ENCODE data around the gene FPR1.
A peak's percentile ranks its signal among the peaks of the same experiment; 100 is the strongest.

Gene FPR1

DNA sequence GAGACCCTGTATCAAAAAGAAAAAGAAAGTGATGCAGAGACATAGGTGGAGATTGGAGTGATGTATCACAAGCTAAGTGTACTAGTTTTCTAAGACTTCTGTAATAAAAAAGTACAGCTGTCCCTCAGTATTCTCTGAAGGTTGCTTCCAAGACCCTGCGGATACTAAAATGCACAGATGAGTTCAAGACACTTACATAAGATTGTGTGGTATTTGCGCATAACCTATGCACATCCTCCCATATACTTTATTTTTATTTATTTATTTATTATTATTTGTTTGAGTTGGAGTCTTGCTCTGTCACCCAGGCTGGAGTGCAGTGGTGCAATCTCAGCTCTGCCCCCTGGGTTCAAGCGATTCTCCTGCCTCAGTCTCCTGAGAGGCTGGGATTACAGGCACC lies 14.3 kb downstream of the FPR1 start:
- no peak for DNase-seq (ENCODE audit: low spot score)

- no peak for DNase-seq (ENCODE audit: low spot score)
Observed at GRCh38 chr19:51735759-51736449, 15.8 kb downstream of the FPR1 start.

- DNase-seq (ENCODE audit: low spot score): no peak
Observed at GRCh38 chr19:51733742-51734522, 17.7 kb downstream of the FPR1 start.

- no peak for DNase-seq (ENCODE audit: low spot score)
Observed at GRCh38 chr19:51729781-51730180, 21.9 kb downstream of the FPR1 start.

- DNase-seq (ENCODE audit: low spot score): peak; percentile 38
Observed at GRCh38 chr19:51727349-51727880, 24.3 kb downstream of the FPR1 start.

DNA sequence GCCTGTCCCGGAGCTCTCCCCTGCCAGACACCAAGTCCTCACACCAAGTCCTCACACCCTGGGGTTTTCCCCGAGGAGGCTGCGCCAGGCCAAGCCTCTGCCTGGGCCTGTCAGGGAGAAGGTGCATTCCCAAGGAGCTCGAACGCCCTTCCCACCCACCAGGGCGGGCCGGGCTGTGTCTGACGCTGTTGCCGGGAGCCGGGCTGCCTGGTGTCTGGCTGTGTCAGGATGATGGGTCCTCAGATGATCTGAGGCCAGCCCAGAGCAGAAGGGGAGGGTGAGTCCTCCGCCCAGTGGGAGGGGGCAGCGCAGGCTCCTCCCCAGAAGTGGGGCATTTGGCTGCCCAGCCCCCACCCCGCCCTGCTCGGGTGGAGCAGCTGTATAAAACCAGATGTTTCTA lies 25.6 kb downstream of the FPR1 start:
- peak; percentile 65 for DNase-seq (ENCODE audit: low spot score)

- DNase-seq (ENCODE audit: low spot score): no peak
Observed at GRCh38 chr19:51724543-51724942, 27.1 kb downstream of the FPR1 start.

DNA sequence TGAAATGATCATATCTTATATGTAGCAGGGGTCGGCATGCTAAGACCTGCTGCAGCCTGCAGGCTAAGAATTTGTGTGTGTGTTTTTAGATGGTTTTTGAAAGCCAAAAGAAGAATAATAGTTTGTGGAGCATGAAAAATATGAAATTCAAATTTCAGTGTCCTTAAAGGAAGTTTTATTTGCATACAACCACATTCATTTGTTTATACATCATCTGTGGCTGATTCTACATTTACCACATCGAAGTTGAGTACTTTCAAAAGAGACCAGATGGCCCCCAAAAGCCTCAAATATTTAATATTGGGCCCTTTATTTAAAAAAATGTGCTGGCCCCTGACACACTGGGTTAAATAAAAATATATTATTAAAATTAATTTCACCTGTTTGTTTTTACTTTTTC lies 29.2 kb downstream of the FPR1 start:
- DNase-seq (ENCODE audit: low spot score): no peak

DNA sequence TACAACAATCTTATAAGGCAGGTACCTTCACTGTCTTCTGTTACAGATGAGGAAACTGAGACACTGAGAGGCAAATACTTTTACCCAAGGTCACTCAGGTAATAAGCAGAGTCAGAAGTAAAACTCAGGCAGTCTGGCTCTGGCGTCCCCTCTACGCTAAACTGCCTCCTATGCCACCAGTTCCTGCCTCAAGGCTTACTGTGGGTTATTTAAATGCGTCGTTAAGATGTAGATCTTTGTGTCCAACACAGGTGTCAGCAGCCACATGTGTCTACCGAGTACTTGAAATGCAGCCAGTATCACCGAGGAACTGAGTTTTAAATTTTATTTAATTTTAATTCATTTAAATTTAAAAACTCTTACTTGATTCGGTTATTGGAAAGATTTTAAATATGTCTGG lies 29.8 kb downstream of the FPR1 start:
- no peak for DNase-seq (ENCODE audit: low spot score)

GRCh38 chr19:51719251-51719988 lies 32.3 kb downstream of the FPR1 start:
- no peak for DNase-seq (ENCODE audit: low spot score)

- no peak for DNase-seq (ENCODE audit: low spot score)
Observed at GRCh38 chr19:51716925-51717324, 34.8 kb downstream of the FPR1 start.

- DNase-seq (ENCODE audit: low spot score): no peak
Observed at GRCh38 chr19:51715850-51716249, 35.8 kb downstream of the FPR1 start.

DNA sequence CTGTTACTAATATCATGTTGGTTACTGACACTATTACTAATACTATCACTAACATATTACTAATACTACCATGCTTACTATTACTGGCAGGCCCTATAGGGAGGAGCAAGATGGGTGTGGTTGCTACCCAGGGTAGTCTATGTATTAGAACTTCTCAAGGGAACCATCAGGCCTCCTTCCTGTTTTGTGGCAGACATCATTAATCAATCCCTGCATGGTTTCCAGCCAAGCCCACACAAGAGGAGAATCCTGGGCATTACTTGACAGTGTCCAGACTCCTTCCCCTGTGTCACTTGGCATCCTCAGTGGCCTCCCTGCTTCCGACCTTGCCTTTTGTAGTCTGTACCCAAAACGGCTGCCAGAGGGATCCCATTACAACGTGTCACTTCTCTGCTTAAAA lies 36.8 kb downstream of the FPR1 start:
- no peak for DNase-seq (ENCODE audit: low spot score)

DNA sequence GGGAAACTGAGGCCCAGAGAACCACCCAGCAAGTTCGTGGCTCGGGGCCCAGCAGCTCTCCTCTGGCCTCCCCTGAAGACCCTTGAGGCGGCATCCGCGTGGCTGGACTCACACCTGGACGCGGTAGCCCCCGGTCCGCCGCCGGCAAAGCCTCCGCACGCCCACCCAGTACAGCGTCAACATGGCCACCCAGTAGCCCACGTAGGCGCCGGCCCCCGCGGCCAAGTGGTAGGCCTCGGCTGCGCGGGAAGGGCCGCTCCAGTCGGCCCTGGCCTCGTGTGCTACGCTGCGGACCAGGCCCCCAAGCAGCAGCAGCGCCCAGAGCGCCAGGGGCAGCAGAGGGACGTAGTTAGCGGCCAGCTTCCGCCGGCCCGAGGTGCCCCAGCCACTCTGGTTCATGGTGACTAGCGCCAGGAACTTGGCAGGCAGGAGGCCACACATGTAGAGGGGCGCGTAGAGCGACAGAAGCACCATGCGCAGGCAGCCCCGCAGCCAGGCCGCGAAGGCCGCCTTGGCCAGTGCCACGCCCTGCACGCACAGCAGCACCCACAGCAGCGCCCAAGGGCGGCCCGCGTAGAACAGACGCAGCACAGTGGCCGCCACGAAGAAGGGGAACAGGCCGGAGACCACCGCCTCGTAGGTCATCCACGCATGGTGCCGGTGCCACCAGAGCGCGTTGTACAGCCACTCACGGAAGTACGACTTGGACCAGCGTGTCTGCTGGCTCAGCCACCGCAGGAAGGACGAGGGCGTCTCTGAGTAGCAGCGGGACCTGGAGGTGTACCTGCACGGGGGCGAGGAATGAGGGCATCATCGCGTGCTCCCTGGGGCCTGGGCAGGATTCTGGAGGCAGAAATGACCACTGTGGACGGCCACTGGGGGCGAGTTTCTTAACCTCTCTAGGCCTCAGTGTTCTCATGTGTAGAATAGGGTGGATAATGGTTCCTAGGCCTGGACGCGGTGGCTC lies 38.1 kb downstream of the FPR1 start:
- no peak for DNase-seq (ENCODE audit: low spot score)

DNA sequence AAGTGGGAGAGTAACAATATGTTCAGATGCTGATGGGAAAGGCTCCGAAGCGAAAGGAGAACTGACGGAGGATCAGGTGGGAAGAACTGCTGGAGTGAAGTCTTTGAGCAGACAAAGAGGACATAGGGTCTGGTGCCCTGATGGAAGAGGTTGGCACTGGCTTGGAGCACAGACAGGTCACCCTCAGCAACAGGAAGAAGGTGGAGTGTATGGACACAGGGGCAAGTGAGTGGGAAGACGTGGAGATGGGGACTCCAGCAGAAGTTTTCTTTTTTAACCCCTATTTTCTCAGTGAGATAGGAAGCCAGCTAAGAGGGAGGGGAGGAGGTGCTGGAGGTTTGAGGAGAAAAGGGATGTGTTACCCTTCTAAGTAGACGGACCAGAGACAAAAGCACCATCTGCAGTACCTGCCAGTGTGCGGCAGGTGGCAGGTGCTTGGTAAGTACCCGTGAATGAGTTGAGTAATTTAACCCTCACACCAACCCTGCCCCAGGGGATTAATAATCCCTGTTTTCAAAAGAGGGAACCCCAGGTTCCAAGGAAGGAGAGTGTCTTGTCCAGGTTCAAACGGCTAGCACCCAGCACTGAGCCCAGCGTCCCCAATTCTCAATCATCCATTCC lies 39.1 kb downstream of the FPR1 start:
- peak; percentile 61 for DNase-seq (ENCODE audit: low spot score)

GRCh38 chr19:51711702-51712101 lies 40.0 kb downstream of the FPR1 start:
- DNase-seq (ENCODE audit: low spot score): no peak

DNA sequence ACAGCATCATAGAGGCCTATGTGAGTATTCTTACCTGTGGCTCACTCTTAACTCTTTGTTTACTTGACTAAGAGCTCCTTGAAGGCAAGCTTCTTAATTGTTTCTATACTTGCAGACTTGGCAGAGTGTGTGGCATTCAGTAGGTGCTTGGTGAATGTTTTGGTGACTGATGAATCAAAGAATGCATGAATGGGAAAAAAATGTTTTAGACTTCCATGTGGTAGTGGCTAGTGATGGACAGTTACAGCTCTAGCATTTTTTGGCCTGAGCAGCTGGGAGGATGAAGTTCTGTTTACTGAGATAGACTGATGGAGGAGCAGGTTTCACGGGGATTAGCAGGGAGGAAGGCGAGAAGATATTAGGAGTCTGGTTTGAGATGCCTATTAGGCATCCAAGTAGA lies 41.5 kb downstream of the FPR1 start:
- DNase-seq (ENCODE audit: low spot score): peak; percentile 33

DNA sequence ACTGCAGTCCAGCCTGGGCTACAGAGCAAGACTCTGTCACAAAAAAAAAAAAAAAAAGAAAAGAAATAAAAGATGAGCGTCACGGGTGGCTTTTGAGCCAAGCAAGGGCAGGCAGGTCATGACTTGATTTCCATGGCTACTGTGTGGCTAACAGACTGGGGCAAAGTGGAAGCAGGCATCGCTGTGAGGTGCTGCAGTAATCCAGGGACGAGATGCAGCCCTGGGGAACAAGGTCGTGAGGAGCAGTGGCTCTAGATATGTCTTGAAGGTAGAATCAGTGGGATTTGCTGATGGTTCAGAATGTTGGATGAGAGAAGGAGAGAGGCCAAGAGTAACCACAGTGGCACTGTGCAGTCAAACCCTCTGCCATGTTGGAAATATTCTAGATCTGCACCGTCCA lies 42.1 kb downstream of the FPR1 start:
- no peak for DNase-seq (ENCODE audit: low spot score)

DNA sequence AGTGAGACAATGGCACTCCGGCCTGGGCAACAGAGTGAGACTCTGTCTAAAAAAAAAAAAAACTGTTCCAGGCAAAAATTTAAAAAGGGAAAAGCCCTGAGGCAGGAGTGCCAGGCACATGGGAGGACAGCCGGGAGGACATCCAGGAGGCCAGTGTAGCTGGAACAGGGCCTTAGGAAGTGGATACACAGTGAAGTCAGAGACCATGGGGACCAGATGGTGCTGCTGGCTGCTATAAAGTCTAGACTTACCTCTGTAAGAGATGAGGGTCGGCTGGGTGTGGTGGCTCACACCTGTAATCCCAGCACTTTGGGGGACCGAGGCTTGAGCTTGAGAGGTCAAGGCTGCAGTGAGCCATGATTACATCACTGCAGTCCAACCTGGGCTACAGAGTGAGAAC lies 42.9 kb downstream of the FPR1 start:
- no peak for DNase-seq (ENCODE audit: low spot score)

GRCh38 chr19:51706885-51707284 lies 44.8 kb downstream of the FPR1 start:
- no peak for DNase-seq (ENCODE audit: low spot score)

- no peak for DNase-seq (ENCODE audit: low spot score)
Observed at GRCh38 chr19:51706296-51706695, 45.4 kb downstream of the FPR1 start.

Measured in kidney tubule cell (primary cell).